GM12801 (cell line): ENCODE results near the gene NUP205.

ENCODE experiments used
- TF ChIP-seq, protein P1 (sequence below): IDR thresholded peaks from one replicate; pipeline ENCODE4 v1.5.1; 2011; ENCODE audit warnings: control low read depth; ENCODE audit not compliant: insufficient read length; ENCODE audit errors: extremely low read depth

The NUP205 gene, protein sequence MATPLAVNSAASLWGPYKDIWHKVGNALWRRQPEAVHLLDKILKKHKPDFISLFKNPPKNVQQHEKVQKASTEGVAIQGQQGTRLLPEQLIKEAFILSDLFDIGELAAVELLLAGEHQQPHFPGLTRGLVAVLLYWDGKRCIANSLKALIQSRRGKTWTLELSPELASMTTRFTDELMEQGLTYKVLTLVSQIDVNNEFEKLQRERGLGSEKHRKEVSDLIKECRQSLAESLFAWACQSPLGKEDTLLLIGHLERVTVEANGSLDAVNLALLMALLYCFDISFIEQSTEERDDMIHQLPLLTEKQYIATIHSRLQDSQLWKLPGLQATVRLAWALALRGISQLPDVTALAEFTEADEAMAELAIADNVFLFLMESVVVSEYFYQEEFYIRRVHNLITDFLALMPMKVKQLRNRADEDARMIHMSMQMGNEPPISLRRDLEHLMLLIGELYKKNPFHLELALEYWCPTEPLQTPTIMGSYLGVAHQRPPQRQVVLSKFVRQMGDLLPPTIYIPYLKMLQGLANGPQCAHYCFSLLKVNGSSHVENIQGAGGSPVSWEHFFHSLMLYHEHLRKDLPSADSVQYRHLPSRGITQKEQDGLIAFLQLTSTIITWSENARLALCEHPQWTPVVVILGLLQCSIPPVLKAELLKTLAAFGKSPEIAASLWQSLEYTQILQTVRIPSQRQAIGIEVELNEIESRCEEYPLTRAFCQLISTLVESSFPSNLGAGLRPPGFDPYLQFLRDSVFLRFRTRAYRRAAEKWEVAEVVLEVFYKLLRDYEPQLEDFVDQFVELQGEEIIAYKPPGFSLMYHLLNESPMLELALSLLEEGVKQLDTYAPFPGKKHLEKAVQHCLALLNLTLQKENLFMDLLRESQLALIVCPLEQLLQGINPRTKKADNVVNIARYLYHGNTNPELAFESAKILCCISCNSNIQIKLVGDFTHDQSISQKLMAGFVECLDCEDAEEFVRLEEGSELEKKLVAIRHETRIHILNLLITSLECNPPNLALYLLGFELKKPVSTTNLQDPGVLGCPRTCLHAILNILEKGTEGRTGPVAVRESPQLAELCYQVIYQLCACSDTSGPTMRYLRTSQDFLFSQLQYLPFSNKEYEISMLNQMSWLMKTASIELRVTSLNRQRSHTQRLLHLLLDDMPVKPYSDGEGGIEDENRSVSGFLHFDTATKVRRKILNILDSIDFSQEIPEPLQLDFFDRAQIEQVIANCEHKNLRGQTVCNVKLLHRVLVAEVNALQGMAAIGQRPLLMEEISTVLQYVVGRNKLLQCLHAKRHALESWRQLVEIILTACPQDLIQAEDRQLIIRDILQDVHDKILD (N-terminal part only)

DNA sequence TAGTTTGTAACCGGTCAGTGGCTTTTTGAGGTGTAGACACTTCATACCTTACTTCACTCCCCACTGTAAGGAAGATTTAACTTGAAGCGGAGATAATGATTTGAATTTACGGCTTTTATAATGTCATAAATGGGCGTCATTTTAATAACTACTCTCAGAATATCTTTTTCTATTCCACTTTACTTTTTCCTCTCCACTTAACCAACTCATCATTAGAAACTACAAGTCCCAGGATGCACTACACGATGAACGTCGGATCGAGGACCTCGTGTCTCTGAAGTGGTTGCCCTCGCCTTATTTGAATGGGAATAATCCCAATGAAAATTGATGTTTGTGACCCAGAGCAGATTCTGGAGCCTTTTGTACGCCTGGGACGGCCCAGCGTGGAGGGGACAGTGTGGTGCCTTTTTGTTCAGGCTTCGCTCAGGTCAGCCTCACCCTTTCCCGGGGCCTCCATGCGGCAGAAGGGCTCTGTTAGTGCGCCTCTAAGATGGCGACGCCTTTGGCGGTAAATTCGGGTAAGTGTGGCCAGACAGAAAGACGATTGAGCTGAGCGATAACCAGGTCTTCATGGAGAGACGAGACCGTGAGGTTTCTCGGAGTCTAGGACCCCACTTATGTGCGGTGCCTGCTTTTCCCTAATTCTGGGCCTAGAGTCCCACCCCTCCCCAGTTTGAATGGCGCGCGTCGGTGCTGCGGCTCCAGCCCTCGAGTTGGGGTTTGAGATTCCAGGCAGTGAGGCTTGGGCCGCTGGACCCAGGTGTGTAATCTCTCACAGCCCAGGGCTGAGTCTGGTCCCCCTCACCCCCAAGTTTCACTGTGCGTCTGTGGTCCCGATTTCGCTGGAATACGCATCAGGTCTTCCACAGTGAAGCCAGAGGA is at the start of gene NUP205:
NUP205 (plus strand) TSS at position 463 of the 882 bp plus-strand sequence; CDS start at position 491, 28 bp downstream.
- TF ChIP-seq, protein P1, sequence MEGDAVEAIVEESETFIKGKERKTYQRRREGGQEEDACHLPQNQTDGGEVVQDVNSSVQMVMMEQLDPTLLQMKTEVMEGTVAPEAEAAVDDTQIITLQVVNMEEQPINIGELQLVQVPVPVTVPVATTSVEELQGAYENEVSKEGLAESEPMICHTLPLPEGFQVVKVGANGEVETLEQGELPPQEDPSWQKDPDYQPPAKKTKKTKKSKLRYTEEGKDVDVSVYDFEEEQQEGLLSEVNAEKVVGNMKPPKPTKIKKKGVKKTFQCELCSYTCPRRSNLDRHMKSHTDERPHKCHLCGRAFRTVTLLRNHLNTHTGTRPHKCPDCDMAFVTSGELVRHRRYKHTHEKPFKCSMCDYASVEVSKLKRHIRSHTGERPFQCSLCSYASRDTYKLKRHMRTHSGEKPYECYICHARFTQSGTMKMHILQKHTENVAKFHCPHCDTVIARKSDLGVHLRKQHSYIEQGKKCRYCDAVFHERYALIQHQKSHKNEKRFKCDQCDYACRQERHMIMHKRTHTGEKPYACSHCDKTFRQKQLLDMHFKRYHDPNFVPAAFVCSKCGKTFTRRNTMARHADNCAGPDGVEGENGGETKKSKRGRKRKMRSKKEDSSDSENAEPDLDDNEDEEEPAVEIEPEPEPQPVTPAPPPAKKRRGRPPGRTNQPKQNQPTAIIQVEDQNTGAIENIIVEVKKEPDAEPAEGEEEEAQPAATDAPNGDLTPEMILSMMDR = no peak

DNA sequence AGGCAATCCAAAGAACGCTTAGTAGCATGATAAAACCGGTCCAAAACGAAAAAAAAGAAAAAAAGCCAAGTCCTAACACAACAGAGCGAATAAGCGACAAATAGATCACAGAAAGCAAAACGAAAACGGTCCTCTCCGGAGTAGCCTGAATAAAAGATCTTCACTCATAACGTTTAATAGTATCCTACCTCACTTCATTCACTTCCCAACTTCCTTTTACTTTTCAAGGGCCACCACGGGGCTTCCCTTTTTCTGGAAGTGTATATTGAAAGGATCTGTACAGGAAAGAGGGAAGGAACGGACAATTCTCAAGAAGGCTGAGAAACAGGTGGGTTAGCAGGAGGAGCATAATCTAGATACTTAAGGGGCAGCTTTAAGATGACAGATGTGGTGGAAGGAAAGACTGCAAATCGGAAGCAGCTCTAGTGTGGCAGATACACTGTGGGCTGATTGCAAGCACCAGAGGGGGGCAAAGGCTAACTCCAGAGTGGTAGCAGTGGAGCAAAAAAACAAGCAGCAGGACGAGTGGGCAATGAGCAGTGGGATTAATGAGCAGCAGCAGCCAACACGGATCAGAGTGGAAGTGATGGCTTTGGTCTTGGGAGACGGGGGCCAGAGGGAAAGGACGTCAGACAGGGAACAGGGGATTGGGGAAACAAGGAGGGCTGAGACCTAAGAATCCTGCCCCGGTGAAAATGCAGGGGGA is 48.7 kb upstream of the NUP205 start:
- TF ChIP-seq, protein P1 = no peak

DNA sequence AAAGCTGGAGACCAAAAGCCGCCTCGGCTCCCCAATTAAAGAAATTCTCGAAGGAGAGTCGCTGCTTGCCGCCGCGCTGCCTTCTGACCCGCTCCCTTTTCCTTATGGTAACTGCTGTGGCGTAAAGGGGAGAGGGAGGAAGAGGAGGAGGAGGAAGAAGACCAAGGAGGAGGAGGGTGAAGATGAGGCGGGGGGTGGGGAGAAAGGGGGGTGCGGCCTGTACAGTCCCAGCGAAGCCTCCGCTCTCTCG is 48.2 kb upstream of the NUP205 start:
- TF ChIP-seq, protein P1 = no peak

DNA sequence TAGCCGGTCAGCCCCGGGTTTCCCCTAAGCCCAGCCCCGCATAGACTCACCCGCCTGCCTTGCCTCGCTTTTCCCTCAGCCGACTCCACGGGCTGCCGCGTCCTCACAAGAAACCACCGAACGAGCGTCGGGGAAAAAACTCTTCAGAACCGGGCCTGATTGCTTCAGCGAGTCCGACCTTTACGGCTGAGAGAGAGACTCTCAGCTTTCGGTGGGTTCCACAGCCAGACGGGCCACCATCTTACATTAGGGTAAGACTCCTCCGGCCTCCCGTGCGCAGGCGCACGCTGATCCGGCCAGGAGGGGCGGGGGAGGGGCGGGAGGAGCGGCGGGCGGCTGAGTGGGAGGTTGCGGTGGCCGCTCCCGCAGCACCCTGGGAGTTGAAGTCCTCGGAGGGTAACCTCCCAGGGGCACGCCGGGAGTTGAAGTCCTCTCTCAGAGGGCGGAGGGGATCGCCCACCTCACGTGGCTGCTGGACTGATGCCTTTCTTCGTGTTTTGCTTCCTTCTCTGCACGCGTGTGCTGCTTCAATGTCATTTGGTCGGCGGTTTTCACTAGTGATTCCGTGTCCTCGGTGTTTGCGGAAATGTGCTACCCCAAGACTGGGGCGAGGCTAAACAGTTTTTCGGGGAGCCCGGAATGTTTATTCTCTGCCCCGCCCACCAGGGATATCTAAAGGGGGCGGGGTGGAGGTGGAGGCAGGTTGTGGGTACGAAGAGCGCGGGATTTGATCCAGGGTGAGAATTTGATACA is 47.7 kb upstream of the NUP205 start, which contains the start of gene CNOT4:
CNOT4 (minus strand) TSS at position 264 of the 753 bp plus-strand sequence. CDS start 71,771 bp downstream, outside the sequence.
- TF ChIP-seq, protein P1 = no peak

DNA sequence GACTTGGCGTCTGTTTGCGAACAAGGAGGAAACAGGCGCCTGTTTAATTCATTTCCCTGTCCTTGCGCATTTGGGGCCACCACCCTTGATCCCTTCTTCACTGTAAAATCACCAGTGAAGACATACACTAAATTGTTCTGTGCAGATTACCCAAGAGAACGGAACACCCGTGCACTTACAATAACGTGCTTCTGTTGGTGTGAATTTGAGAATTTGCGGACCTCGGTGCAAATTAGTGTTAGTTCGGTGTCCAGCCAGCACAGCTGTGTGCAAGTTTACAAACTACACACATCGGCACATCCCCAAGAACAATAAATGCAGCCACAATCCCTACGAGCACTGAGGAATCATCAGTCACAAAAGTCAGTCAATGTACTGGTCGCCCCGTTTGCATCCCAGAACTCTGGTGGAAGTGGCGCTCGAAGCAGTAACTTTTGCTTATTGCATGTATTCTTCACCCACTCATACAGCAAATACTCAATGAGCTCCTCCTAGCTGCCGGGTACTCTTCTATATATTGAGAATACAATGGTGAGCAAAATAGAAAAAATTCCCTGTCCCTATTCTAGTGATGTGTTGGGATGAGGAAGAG is 47.0 kb upstream of the NUP205 start:
- TF ChIP-seq, protein P1 = no peak
